NCI-H146 (cell line): Measurements from ENCODE around the gene KRR1.
"Not testable (repeated sequence)": the region's sequence is repeated elsewhere in the genome, so short reads cannot be mapped to it uniquely, and the experiment has no call there.

Experiments
- DNase-seq: peaks from one replicate; lab custom pipeline; 2025; lab: John Stamatoyannopoulos, UW

Gene KRR1

DNA sequence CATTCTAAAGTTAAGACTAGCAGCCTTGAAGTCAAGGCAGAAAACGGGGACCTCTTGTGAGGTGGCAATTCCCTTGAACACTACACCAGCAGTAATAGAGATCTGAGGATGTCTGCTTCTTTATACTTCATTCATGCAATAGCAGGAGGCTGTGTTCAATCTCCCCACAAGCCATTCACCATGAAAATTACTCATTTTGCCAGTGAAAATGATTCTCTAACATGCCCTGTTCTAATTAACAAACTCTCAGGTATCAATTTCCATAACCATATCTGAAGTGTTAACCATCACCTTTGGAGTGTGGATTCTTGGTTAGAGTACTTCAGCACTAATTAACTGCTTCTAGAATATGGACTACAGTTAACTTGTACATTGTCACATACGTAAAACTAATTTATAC is 34.3 kb downstream of the KRR1 start:
- DNase-seq = no peak

DNA sequence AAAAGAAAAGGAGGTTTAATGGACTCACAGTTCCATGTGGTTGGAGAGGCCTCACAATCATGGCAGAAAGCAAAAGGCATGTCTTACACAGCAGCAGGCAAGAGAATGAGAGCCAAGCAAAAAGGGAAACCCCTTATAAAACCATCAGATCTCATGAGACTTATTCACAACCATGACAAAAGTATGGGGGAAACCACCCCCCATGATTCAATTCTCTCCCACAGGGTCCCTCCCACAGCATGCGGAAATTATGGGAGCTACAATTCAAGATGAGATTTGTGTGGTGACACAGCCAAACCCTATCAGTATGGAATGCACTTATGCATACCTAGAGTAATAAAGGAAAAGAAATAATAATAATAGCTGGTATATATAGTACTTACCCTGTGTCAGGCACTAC is 35.3 kb downstream of the KRR1 start:
- no peak for DNase-seq

DNA sequence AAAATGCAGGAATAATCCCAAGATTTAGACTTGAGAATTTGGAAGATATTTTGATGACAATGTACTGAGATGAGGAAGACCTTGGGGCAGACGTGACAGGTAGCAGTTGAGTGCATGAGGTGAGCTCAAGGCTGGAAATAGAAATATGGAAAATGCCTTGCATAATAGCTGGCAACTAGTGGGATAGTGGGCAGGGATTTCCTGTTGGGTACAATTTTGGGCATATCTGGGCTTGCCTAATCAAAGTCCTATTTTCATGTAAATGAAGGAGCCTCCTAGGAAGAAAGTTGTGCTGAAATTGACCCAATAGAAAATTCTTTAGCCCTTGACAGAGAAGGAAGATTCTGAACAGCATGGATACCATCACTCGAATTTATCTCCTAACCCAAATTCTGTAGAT is 37.3 kb downstream of the KRR1 start:
- DNase-seq = no peak

DNA sequence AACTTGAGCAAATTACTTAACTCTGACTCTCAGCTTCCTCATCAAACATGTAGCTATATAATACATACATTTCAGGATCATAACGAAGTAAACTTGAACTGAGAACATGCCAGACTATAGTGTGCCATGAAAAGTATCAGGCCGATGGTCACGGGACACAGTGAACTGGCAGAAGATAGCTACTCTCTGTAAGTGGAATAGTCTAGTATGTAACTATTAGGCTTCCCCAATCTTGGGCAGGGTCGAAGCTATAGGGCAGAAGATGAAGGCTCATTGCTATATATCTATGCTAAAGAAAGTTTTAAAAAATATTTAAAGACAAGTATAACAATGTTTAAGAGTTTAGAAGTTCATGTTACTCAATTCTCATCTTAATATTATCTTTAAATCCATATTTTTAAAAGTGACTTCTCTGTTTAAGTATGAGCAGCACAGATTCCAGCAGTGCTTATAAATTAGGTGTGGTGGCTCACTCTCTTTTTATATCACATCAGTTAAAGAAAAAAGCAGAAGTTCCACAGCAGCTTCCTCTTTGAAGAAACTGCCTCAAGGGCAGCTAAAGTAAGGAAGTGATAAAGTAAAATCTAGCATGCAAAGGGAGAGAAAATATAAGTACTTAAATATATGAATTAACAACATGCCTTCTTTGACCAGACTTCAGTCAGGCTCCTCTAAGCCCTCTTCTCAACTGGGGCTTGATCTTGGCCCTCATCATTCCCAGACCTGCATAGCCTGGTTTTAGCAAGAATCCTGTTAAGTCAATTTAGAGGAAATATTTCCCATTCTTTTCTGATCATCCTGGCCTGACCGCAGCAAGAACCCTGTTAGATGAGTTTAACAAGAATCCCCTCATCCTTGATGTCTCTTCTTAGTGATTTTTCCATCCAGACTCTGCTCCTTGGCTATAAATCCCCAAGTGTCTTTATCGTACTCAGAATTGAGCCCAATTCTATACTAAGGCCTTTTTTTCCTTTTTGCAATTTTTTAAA is 39.2 kb downstream of the KRR1 start:
- no peak for DNase-seq

DNA sequence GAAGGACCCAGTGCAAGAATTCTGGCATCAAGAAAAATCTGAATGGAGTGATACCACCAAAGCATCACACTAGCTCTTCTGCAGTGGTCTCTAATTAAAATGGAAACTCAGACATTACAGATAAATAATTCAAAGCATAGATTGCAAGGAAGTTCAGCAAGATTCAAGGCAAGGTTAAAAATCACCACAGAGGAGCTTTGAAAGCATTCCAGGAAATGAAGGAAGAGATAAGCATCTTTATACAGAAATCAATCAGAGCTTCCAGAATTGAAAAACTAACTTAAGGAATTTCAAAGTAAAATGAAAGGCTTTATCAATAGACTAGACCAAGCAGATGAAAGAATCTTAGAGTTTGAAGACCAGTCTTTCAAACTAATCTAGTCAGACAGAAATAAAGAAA is 51.2 kb downstream of the KRR1 start:
- DNase-seq = no peak

DNA sequence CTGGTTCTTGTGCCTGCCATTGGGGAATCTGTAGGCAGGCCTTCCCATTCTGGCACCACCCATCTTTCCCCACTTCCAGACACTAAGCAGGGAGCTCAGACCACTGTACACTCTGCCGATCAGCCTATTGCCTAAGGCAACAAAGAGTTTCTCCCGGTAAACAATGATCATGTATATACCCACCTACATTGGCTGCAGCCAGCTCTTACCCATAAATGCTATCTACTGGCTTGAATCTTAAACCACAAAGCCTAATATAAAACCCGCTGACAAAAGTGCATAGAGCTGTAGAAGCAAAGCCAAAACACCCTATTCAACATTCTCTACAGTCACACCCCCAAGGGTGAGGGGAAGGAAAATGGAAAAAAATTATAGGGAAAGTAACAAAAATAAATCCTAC is 51.7 kb downstream of the KRR1 start:
- no peak for DNase-seq

DNA sequence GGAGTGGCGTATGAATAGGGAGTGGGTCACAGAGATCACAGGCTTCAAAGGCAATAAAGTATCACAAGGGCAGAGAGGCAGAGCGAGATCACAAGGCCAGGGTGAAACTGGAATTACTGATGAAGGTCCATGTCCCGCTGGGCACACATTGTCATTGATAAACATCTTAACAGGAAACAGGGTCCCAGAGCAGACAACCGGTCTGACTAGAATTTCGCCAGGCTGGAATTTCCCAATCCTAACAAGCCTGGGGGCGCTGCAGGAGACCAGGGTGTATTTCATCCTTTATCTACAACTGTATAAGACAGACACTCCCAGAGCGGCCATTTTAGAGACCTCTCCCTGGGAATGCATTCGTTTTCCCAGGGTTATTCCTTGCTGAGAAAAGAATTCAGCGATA is 53.5 kb downstream of the KRR1 start:
- not testable (repeated sequence) for DNase-seq

DNA sequence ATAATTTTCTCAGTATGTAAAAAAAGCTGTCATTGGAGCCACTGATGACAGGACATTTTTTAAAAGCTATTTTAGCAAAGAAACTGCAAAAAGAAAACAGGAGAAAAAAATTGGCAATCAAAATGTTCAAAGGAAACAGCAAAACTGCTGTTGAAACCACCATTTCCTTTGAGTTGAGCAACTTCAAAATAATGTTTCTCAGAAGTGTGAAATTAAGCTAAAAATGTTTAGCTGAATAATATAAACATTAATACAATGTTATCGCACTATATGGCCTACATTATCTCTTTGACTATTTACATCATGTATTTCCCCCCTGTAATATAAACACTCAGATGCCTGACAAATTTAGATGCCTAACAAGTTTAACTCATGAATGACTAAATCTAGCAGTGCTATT is 54.2 kb downstream of the KRR1 start:
- no peak for DNase-seq

DNA sequence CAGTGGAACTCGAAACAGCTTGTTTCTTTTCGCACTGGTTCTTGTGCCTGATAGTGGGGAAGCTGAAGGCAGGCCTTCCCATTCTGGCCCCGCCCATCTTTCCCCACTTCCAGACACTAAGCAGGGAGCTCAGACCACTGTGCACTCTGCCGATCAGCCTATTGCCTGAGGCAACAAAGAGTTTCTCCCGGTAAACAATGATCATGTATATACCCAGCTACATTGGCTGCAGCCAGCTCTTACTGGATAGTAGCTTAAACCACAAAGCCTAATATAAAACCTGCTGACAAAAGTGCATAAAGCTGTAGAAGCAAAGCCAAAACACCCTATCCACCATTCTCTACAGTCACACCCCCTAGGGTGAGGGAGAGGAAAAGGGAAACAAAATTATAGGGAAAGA is 55.6 kb downstream of the KRR1 start:
- peak; percentile 17 for DNase-seq

DNA sequence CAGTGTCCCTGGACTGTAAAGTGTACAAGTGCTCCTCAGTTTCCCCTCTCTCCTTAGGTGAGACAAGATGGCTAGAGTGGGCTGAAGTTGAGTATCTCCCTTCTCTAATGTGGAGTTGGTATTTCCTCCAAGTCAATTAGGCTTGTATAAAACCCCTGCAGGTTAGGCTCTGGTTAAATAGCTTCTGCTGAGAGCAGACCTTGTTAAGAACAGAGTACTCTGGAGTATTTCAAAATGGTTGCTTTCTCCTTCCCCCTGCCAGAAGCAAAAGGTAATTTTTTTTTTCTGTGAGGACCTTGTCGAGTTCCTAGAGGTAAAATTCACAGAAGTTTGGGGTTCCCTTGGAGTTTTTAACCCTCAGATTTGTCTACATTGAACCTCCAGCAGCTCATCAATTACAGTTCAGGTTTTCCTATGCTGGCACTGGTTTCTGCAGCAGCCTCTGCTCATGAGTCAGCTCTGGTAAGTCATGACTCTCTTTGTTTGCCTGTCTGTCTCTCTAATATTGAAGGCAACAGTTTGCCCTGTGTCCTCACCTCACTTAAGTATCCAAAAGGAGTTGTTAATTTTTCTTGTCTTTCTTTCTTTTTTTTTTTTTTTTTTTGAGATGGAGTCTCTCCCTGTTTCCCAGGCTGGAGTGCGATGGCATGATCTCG is 58.6 kb downstream of the KRR1 start:
- DNase-seq = no peak

DNA sequence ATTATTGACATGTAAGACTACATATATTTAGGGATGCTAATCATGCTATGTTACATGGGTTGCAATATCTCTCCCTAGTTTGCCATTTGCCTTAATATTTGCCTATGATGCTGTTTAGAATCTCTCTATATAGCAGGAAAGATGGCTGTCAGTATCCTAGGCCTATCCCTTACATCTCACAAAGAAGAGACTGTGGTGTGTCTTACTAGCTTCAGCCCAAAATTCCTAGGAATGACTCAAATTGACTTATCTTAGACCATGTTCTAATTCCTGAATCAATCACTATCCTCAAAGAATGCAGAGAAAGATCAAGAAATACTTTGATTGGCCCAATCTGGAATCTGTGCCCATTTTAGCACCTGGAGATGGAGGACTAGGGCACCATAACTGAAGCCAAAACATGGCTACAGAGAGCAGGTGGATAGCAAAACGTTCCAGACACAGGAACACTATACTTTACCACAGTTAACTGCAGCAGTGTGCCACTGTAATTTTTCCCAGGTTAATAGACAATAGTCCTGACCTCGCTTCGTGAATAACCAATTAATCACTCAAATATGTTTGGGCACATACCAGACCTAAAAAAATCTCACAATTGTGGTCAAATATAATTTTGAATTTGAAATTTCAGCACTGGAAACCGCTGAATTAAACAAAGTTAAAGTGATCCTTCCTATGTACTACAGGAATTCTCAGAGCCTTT is 63.6 kb downstream of the KRR1 start:
- no peak for DNase-seq

DNA sequence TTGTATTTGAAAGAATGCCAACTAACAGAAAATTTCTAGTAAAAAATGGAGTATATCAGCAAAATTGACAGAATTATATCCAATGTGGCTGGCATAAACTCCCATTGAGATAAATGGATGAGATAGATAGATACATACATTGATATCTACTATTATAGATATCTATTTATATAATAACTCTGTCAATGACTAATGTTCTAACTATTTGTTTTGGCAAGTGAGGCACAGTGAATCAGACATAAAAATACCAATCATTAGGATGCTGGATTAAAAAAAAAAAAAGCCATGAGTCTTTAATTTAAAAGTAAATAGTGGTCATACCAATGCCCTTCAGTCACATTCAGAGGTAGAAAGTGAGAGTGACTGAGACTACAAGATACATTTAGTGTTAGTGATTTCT is 64.6 kb downstream of the KRR1 start:
- DNase-seq = no peak

DNA sequence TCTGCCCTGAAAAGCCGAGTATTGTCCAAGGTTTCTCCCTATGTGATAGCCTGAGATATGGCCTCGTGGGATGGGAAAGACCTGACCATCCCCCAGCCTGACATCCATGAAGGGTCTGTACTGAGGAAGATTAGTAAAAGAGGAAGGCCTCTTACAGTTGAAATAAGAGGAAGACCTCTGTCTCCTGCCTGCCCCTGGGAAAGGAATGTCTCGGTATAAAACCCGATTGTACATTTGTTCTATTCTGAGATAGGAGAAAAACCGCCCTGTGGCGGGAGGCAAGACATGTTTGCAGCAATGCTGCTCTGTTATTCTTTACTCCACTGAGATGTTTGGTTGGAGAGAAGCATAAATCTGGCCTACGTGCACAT is 66.3 kb downstream of the KRR1 start:
- not testable (repeated sequence) for DNase-seq

DNA sequence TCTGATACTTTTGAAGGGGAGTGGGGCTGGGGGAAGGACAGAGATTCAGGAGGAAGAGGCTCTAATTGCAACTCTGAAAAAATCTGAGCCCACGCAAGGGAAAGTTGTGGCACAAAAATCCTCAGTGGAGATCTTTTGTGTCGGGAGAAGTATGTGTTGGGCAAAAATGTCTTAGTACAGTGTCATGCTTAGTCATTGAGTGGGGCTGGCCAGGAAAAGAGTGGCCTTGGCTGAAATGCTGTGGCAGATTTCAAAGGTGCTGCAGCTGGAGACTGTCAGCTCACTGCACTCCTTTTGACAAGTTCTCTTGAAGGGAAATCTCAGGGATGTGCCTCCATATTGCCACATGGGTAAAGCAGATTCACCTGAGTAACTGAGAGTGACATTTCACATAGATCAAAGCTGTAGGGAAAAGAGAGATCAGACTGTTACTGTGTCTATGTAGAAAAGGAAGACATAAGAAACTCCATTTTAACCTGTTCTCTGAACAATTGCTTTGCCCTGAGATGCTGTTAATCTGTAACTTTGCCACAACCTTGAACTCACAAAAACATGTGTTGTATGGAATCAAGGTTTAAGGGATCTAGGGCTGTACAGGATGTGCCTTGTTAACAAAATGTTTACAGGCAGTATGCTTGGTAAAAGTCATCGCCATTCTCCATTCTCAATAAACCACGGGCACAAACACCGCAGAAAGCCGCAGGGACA is 66.8 kb downstream of the KRR1 start:
- DNase-seq = no peak

DNA sequence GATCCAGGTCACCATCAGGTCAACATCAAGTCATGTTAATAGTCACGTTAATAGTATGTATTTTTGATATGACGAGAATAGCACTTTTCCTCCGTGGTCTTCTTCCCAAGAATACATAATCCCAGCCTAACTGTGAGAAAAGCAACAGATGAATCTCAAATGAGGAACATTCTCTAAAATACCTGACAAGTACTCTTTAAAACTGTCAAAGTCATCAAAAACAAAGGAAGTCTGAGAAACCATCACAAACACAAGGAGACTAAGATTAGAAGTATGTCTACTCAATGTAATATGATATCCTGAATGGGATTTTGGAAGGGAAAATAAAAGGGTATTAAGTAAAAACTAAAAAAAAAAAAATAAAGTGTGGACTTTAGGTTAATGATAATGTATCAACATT is 67.7 kb downstream of the KRR1 start:
- DNase-seq = no peak

DNA sequence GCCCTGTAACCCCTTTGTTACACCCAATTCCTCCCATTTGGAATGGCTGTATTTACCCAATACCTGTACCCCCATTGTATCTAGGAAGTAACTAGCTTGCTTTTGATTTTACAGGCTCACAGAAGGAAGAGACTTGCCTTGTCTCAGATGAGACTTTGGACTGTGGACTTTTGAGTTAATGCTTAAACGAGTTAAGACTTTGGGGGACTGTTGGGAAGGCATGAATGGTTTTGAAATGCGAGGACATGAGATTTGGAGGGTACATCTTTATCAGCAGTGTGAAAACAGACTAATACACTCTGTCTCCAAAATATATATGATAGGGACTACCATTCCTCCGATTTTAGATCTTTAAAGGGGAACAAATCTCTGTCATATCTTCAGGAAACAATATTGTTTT is 69.0 kb downstream of the KRR1 start:
- DNase-seq = not testable (repeated sequence)

DNA sequence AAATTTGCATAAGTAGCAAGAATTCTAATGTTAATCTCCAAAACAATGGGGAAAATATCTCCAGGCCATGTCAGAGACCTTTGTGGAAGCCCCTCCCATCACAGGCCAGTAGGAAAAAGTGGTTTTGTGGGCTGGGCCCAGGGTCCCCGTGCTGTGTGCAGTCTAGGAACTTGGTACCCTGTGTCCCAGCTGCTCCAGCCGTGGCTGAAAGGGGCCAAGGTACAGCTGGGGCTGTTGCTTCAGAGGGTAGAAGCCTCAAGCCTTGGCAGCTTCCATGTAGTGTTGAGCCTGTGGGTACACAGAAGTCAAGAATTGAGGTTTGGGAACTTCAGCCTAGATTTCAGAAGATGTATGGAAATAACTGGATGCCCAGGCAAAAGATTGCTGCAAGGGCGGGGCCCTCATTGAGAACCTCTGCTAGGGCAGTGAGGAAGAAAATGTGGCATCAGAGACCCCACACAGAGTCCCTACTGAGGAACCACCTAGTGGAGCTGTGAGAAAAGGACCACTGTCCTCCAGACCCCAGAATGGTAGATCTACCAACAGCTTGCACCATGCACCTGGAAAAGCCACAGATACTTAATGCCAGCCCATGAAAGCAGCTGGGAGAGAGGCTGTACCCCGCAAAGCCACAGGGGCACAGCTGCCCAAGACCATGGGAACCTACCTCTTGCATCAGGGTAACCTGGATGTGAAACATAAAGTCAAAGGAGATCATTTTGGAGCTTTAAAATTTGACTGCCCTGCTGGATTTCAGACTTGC is 69.5 kb downstream of the KRR1 start:
- not testable (repeated sequence) for DNase-seq
